ENCODE measurements around the gene TAF8.
A peak's percentile ranks its signal among the peaks of the same experiment; 100 is the strongest.

TAF8 gene

GRCh38 chr6:42099340-42100028, 49.2 kb downstream of the TAF8 start:
- peak; percentile 57 for DNase-seq (ENCODE audit: low spot score)

DNA sequence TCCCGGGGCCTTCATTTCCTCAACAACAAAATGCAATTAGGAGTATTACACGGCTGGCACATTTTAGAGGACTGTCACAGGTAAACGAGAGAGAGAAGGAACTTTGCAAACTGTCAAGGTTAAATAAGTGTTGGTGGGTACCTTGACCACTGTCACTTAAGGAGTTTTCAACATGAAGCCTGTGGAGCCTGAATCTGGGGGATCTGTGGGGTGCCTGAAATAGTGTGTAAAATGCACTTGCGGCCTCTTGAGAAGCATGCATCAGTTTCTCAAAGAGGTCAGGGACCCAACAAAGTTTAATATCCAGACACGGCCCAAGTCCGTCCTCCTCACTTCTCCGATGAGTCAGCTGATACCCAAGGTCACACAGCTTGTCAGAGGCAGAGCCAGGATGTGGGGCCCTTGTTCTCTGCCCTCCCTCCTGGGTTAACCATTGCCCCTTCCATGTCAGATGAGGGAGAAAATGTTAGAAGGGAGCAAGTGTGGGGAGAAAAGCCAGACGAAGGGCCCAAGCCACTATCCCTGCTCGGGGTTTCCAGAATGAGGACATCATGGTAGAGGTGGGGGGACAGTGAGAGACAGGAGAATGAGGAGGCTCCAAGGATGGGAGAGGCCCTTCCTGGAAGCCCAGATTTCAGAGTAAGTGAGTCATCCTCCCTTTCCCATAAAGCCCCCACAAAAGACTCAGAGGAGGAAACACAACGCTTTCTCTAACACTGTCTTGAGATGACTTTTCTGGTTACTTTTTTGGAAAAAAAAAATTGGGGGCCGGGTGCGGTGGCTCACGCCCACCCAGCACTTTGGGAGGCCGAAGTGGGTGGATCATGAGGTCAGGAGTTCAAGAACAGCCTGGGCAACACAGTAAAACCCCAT, 49.9 kb downstream of the TAF8 start:
- peak; percentile 52 for DNase-seq (ENCODE audit: low spot score)

DNA sequence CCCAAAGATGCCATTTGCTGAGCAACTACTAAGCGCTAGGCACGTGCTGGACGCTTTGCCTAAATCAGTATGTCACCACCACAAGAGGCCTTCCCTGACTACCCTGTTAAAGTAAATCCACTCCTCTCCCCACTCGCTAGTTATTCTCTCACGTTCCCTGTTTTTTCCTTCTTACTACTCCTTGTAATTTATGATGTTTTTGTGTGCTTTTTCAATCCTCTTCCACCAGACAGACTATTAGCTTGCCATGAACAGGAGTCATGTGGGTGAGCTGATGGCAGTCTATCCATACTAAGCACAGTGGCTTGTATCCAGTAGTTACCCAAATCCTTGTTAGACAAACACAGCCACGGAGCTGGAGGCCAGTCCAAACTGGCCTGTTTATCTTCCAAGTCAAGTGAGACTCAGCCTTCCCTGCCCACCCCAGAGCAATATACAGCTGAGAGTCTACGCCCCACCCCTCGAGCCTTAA, 50.9 kb downstream of the TAF8 start:
- DNase-seq (ENCODE audit: low spot score): peak; percentile 43

DNA sequence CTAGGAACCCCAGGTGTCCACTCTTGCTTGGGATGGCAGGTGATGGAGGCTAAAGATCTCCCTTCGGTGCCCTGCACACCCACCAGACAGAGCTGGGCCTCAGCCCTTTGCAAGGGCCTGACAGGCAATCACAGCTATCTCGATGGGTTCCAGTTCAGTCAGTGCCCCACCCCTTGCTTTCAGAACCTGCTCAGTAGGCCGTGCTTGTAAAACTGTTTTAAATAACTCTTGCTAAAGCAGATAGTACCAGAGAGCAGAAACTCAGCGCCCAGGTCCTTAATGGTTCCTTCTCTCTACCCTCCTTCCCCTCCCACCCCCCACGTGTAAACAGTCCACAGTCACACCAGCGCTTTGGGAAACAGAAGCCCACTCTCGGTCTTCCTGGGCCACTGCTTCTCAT, 52.9 kb downstream of the TAF8 start:
- DNase-seq (ENCODE audit: low spot score): no peak

DNA sequence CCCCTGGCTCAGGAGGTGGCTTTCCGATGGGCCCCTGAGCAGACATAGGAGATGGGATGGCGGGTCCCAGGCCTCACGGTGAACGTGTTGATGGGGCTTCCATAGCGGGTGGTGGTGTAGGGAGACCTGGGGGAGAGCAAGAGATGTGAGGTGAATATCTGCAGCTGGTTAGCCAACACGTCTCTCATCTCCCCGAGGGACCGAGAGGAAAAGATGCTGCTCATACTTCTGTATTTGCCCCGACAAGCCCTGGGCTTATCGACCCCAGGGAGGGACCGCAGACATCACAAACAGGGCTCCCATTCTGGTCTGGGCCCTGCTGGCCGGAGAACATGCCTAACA, 53.4 kb downstream of the TAF8 start:
- DNase-seq (ENCODE audit: low spot score): no peak

DNA sequence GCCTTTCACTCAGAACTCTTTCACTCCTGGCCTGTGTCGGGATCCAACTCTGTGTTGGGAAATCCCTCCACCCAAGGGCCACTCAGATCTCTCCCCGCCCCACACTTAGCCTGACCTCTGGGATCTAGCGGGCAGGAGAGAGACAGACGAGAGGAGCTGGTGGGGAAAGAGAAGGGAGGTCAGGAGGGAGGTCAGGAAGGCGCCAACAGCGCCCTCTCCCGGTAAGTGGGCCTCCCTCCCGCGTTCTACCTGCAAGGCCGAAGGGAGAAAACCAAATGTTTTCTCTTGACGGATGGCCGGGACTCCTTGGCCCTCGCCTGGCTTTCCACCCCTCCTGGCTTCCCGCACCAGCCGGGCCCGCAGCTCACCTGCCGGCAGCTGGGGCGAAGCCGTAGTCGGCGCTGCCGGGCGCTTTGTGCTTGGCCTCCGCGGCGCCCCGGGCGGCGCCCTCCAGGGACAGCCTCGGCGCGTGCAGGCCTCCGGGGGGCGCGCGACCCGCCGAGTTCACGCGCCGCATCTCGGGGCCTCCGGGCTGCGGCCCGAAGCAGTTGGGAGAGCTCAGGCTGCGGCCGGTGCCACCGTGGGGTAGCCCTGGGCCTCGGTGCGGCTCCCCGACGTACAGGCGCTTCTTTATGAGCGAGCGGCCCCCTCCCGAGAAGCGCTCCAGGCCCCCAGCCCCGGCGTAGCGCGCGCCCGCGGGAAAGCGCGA, 53.9 kb downstream of the TAF8 start:
- peak; percentile 41 for DNase-seq (ENCODE audit: low spot score)

DNA sequence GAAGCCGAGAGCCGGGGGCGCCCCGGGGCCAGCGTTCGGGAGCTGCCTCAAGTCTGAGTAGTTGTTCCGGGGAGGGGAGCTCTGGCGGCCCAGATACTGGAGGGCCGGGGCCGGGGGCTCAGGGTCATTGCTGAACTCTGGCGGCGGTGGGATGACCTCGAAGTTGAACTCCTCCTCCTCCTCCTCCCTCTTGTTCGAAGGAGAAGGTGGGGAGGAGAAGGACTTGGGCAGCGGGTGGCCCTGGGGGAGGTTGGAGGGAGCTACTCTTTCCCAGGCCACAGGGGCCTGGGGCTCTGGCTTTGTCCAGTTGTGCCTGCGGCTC, 54.4 kb downstream of the TAF8 start:
- DNase-seq (ENCODE audit: low spot score): no peak

GRCh38 chr6:42105156-42105648, 54.9 kb downstream of the TAF8 start:
- DNase-seq (ENCODE audit: low spot score): no peak

- no peak for DNase-seq (ENCODE audit: low spot score)
Observed at GRCh38 chr6:42105709-42106108, 55.4 kb downstream of the TAF8 start.

- no peak for DNase-seq (ENCODE audit: low spot score)
Observed at GRCh38 chr6:42106112-42107023, 56.0 kb downstream of the TAF8 start.

DNA sequence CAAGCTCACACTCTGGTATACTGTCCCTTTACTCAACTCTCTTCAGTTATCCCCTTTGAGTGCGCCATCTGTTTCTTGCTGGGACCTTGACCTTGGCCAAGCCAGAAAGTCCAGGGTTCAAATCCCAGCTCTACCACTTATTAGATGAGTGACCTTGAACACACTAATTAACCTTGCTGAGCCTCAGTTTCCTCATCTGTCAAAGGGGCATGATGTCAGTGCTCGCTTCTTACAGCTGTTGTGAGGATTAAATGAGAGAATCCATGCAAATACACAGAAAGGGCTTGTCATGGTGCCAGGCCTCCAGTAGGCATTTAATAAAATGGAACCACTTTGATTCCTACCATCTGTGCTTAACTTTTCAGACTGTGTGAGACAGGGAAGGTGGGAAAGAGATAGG, 57.7 kb downstream of the TAF8 start:
- DNase-seq (ENCODE audit: low spot score): no peak

DNA sequence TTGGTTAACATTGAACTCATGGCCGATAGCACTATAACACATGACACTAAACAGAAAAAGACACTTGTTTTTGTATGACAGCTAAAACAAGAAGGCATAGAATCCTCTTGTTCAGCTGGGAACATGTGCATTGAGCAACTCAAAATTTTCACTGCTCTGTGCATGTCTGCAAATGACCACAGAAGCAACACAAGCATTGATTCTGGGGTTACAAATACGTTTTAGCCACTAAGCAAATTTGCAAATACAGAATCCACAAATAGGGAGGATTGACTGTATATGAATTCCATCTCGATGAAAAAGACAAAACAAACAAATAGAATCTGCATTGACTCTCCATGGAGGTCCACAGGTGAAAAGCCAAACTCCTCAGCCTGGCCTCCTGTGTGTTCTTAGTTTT, 60.4 kb downstream of the TAF8 start:
- no peak for DNase-seq (ENCODE audit: low spot score)

- no peak for DNase-seq (ENCODE audit: low spot score)
Observed at GRCh38 chr6:42112351-42112750, 62.0 kb downstream of the TAF8 start.

DNA sequence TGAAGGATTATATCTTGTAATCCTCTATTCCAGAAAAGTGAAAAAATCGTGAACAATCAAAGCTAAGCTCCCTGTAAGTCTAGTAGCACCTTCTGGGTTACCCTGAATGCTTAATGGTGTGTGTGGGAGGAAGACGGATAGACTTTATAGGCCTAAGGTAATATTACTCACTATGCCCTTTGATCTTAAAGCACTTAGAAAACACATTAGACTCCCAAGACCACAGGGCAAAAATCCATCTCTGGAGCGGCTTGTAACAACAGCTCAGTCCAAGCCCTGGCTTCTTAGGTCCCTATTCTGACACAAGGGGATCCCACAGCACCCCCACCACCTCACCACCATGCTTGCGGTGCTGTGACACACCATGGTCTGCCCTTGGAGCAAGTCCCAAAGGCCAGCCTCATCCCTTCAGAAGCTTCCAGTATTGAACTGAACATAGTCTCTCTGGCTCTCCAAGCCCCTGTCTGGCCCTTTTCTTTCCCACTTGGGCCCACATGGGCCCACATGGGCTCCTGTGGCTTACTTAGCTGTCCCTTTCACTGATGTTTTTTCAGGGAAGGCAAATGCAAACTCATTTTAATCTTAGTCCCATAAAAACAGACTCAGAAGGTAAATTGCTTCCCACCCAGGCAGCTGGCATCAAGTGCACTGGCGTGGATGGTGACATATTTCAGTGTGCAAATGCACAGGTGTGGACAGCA, 63.8 kb downstream of the TAF8 start:
- no peak for DNase-seq (ENCODE audit: low spot score)

GRCh38 chr6:42117843-42118161, 67.5 kb downstream of the TAF8 start:
- no peak for DNase-seq (ENCODE audit: low spot score)

GRCh38 chr6:42118162-42119001, 68.1 kb downstream of the TAF8 start:
- no peak for DNase-seq (ENCODE audit: low spot score)

DNA sequence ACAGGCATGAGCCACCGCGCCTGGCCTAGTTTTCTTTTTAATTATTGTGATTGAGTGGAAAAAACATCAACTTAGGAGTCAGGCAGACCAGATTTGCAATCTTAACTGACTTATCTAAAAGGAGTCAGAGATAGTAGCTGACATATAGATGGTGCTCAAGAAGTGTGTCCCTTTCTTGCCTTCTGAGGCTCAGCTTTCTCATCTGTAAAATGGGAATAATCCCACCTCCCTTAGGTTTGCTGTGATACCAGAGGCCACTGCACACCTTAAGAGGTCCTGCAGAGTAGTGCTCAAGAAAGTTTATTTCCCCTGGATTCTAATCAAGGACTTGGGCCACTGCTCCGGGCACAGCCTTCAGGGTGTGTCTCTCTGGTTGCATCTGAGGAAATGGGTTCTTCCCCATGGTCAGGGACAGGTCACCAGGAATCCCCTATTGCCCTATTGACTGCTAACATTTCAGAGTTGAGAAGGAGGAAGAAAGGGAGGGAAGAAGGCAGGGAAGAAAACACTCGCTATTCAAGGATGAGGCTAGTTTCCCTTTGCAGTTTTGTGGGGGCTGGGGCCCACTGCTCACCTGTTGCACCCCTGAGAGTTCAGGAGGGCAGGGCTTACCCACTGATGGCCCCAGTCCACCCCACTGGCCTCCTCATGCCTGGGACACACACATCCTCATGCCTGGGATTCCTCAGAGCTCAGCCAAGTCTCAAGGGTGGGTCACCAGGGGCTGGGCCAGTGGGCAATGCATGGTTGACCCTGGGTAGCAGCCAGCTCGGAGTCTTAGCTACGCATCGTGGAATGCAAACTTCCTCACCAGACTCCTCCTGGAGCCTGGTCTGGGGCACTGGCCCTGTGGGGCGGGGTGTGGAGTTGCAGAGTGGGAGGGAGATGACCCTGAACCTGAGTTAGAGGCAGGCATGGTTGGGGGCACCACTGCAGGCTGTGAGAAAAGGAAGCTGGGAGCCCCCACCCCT, 70.9 kb downstream of the TAF8 start:
- no peak for DNase-seq (ENCODE audit: low spot score)

DNA sequence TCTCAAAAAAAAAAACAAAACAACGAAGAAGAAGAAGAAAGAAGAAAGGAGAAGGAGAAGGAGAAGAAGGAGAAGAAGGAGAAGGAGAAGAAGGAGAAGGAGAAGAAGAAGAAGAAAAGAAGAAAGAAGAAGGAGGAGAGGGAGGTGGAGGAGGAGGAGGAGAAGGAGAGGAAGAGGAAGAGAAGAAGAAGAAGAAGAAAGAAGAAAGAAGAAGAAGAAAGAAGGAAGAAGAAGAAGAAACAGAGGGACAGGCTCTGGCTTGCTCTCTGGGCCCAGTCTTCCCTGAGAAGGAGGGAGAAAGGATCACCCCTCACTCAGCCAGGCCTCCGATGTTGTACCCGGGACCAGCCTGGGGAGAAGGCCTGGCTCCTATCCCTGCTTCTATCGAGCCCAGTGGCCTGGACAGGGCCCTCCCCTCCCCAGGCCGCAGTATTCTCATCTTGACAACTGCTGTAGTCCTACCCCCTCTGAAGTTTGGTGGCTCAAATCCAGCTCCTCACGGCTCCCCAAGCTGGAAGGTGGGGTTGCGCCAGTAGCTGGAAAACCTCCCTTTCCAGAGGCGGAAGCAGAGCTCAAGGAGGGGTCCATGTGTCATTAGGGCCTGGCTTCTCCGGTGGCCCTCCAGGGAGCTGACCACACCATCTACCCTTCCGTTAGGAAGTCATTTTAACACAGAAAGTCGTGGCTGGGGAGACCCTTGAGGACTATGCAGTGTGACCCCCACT, 73.2 kb downstream of the TAF8 start:
- no peak for DNase-seq (ENCODE audit: low spot score)

All from hepatic stellate cell (primary cell).